ENCODE data around the gene GCM1.

GCM1 gene

GRCh38 chr6:53180678-53181077, 32.0 kb upstream of the GCM1 start:
- no peak for DNase-seq (ENCODE audit: low read depth)
- no peak for TF ChIP-seq CTCF (IDR thresholded peaks at IDR 0.05; ENCODE audit: insufficient read depth, low read depth, low read length, missing control alignments)
- H3K4me3 ChIP-seq (ENCODE audit: low read depth, low read length), result no peak overlapping the region

GRCh38 chr6:53179961-53180651, 31.5 kb upstream of the GCM1 start:
- no peak for DNase-seq (ENCODE audit: low read depth)
- no peak for TF ChIP-seq CTCF (IDR thresholded peaks at IDR 0.05; ENCODE audit: insufficient read depth, low read depth, low read length, missing control alignments)

GRCh38 chr6:53178837-53179432, 30.3 kb upstream of the GCM1 start:
- no peak for DNase-seq (ENCODE audit: low read depth)
- H3K4me3 ChIP-seq (ENCODE audit: low read depth, low read length), result no peak overlapping the region
- peak; percentile 5 for TF ChIP-seq CTCF (IDR thresholded peaks at IDR 0.05; ENCODE audit: insufficient read depth, low read depth, low read length, missing control alignments)

More at GRCh38 chr6:53179961-53180651, 31.5 kb upstream of the GCM1 start:
- H3K4me3 ChIP-seq (ENCODE audit: low read depth, low read length), result no peak overlapping the region

GRCh38 chr6:53175027-53175426, 26.4 kb upstream of the GCM1 start:
- TF ChIP-seq CTCF (IDR thresholded peaks at IDR 0.05; ENCODE audit: insufficient read depth, low read depth, low read length, missing control alignments), result no peak

GRCh38 chr6:53172468-53172803, 23.8 kb upstream of the GCM1 start:
- no peak overlapping the region for H3K4me3 ChIP-seq (ENCODE audit: low read depth, low read length)
- TF ChIP-seq CTCF (IDR thresholded peaks at IDR 0.05; ENCODE audit: insufficient read depth, low read depth, low read length, missing control alignments), result no peak

More at GRCh38 chr6:53175027-53175426, 26.4 kb upstream of the GCM1 start:
- DNase-seq (ENCODE audit: low read depth), result no peak
- no peak overlapping the region for H3K4me3 ChIP-seq (ENCODE audit: low read depth, low read length)

GRCh38 chr6:53171605-53172467, 23.2 kb upstream of the GCM1 start:
- H3K4me3 ChIP-seq (ENCODE audit: low read depth, low read length), result no peak overlapping the region
- peak; percentile 87 for DNase-seq (ENCODE audit: low read depth)
- TF ChIP-seq CTCF (IDR thresholded peaks at IDR 0.05; ENCODE audit: insufficient read depth, low read depth, low read length, missing control alignments), result peak; percentile 100

More at GRCh38 chr6:53172468-53172803, 23.8 kb upstream of the GCM1 start:
- DNase-seq (ENCODE audit: low read depth), result no peak
